ENCODE results near the gene ZNHIT6. TPM values are rescaled to one million over a fixed set of nuclear protein-coding genes. Genes with fewer than 3 reads are reported as not detected.

Gene ZNHIT6
- total RNA-seq, 1 experiment from 2014 or later = 16.1 TPM

DNA sequence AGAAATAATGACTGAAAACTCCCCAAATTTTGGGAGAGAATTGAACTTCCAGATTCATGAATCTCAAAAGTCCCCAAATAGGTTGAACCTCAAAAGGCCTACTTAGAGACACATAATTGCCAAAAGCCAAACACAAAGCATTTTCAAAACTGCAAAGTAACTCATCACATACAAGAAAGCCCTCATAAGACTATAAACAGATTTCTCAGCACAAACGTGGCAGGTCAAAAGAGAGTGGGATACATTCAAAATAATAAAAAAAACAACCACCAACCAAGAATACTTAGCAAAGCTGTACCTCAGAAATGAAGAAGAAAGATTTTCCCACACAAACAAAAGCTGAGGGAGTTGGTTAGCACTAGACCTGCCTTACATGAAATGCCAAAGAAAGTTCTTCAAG lies 69.8 kb downstream of the ZNHIT6 start:
- Histone ChIP-seq H3K4me3 (no peak overlapping the region), H3K27ac (no peak overlapping the region), H3K9me2 (ENCODE audit: insufficient read depth) (no peaks in the 10 kb centered on the region), H3K27me3 (ENCODE audit: insufficient read depth, low read depth) (no peaks in the 10 kb centered on the region), H3K9me3 (ENCODE audit: insufficient read depth, low read depth) (peaks cover 19% of the 10 kb centered on the region), H4K20me1 (ENCODE audit: insufficient read depth) (no peaks in the 10 kb centered on the region), H3F3A (ENCODE audit: insufficient read depth, low read depth) (0 out of 2 replicates have a peak, but pooled peaks cover 3% of the 10 kb centered on the region), H3K4me2 (no peak overlapping the region), H3K36me3 (ENCODE audit: low read depth) (peaks cover 8% of the 10 kb centered on the region), H2AFZ (no peak overlapping the region), H3K4me1 (replicated peaks; ENCODE audit: insufficient read depth) (no peaks in the 10 kb centered on the region), H3K79me2 (ENCODE audit: low read depth) (no peaks in the 10 kb centered on the region)
- DNase-seq = no peak
- TF ChIP-seq EZH2 (IDR thresholded peaks at IDR 0.05; ENCODE audit: low read depth) = no peak
- TF ChIP-seq CTCF (conservative IDR thresholded peaks at IDR 0.05) = no peak
- POLR2A ChIA-PET (ENCODE audit: unreplicated experiment) = no interaction called here
- intact Hi-C loops (cut with micrococcal nuclease; ENCODE audit: unreplicated experiment) = no loop called here
- BruUV-seq (replicated peaks) = no TSS peak
- CTCF ChIA-PET = no interaction called here

DNA sequence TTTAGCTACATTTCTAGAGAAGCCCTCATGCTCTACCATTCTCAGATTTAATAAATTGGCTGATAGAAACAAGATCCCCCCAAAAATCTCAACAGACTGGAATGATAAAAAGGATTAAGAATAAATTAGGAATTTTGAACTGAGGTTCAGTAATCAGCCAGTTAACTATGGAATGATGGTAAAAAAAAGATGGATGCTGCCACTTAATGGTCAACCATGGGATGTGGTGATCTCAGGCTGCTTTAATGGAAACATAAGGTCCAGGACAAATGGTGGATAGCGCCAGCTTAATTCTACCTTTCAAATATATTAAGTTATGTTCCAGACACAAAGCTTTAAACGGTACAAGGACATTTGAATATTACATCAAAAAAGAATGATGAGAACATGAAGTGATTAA lies 77.7 kb downstream of the ZNHIT6 start:
- Histone ChIP-seq H3K27me3 (ENCODE audit: insufficient read depth, low read depth) (no peaks in the 10 kb centered on the region), H3K4me1 (replicated peaks; ENCODE audit: insufficient read depth) (no peaks in the 10 kb centered on the region), H3K9me2 (ENCODE audit: insufficient read depth) (no peaks in the 10 kb centered on the region), H2AFZ (no peak overlapping the region), H3K79me2 (ENCODE audit: low read depth) (no peaks in the 10 kb centered on the region), H3K27ac (no peak overlapping the region), H3K4me3 (no peak overlapping the region), H3K9me3 (ENCODE audit: insufficient read depth, low read depth) (no peaks in the 10 kb centered on the region), H3K4me2 (no peak overlapping the region), H3K36me3 (ENCODE audit: low read depth) (no peaks in the 10 kb centered on the region), H4K20me1 (ENCODE audit: insufficient read depth) (no peaks in the 10 kb centered on the region), H3F3A (ENCODE audit: insufficient read depth, low read depth) (no peaks in the 10 kb centered on the region)
- intact Hi-C loops (cut with micrococcal nuclease; ENCODE audit: unreplicated experiment) = no loop called here
- CTCF ChIA-PET = no interaction called here
- POLR2A ChIA-PET (ENCODE audit: unreplicated experiment) = interaction anchor here (0.6 kb wide), 1 partner anchor 195 kb away, joined by 10 read pairs; no protein-coding TSS in a partner anchor
- no peak for DNase-seq
- no TSS peak for BruUV-seq (replicated peaks)
- TF ChIP-seq CTCF (conservative IDR thresholded peaks at IDR 0.05) (no peak), EZH2 (IDR thresholded peaks at IDR 0.05; ENCODE audit: low read depth) (no peak)

- Histone ChIP-seq H3K4me1 (replicated peaks; ENCODE audit: insufficient read depth) (no peaks in the 10 kb centered on the region), H3F3A (ENCODE audit: insufficient read depth, low read depth) (no peaks in the 10 kb centered on the region), H2AFZ (no peak overlapping the region), H3K9me2 (ENCODE audit: insufficient read depth) (no peaks in the 10 kb centered on the region), H3K79me2 (ENCODE audit: low read depth) (no peaks in the 10 kb centered on the region), H3K27ac (no peak overlapping the region), H3K36me3 (ENCODE audit: low read depth) (no peaks in the 10 kb centered on the region), H3K4me2 (no peak overlapping the region), H3K9me3 (ENCODE audit: insufficient read depth, low read depth) (no peaks in the 10 kb centered on the region), H3K27me3 (ENCODE audit: insufficient read depth, low read depth) (no peaks in the 10 kb centered on the region), H4K20me1 (ENCODE audit: insufficient read depth) (no peaks in the 10 kb centered on the region), H3K4me3 (no peak overlapping the region)
- DNase-seq = no peak
- ChIA-PET CTCF (interaction anchor here (1.1 kb wide), 1 partner anchor 63 kb away, joined by 4 read pairs; no protein-coding TSS in a partner anchor), POLR2A (ENCODE audit: unreplicated experiment) (interaction anchor here (0.6 to 1.4 kb wide), 4 partner anchors 23 to 49 kb away, joined by 4 to 28 read pairs (median 6); partner anchors contain the start of gene CCN1)
- intact Hi-C loops (cut with micrococcal nuclease; ENCODE audit: unreplicated experiment) = loop anchor here (1.0 kb wide), 1 partner anchor 17 kb away; no protein-coding TSS in a partner anchor
- BruUV-seq (replicated peaks) = no TSS peak
- TF ChIP-seq CTCF (conservative IDR thresholded peaks at IDR 0.05) (no peak), EZH2 (IDR thresholded peaks at IDR 0.05; ENCODE audit: low read depth) (no peak)
Observed at GRCh38 chr1:85629532-85629920, 78.7 kb downstream of the ZNHIT6 start.

Data from PC-9 (cell line).